Fibroblast of lung (primary cell): Measurements from ENCODE around the gene CDKAL1.

Experiments used
- EZH2 ChIP-seq: IDR thresholded peaks from 2 replicates; pipeline ENCODE4 v1.5.1; 2012; ENCODE audit warnings: low read length, control low read depth, mild to moderate bottlenecking; ENCODE audit errors: missing control alignments
- TF ChIP-seq, protein P1 (sequence below), 2 donors: IDR thresholded peaks in 1 of 2; conservative IDR thresholded peaks in 1 of 2; 1 replicate in 1 of 2; 2 replicates in 1 of 2; pipeline ENCODE4 v1.5.1; 2011 to 2012; ENCODE audit warnings: low read length in 2 of 2, control low read depth in 1 of 2, inconsistent platforms in 1 of 2, low read depth in 1 of 2, mild to moderate bottlenecking in 1 of 2

DNA sequence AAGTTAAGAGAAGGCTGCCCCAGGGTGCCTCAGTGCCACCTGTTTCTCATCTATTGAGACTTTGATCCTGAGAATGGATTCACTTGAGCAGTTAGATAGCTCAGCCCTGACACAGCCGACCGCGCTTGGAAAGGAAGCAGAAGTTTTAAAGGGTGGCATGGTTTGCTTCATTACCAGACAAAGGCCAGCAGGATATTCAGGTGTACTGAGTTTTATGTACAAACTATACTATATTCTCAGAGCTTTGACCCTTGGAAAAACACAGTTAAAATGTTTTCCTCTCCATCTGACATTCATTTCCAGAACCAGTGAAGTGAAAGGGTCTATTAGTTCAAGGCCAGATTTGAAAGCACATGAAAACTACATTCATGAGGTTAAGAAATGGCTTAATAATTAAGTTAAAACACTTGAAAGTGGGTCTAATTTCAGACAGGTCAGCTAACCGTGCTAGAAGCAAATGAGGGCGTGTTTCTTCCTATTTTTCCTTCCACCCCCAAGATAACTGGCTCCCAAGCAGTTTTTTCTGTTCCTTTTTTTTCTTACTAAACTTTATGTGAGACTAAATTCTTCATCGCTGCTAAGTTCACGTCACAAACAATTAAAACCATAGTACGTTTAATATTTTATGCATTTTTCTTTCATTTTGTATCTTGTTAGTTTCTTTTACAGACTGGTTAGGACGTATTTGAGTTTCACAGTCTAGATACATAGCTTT lies 674.0 kb downstream of the CDKAL1 start:
- no peak for TF ChIP-seq EZH2
- TF ChIP-seq, protein P1, sequence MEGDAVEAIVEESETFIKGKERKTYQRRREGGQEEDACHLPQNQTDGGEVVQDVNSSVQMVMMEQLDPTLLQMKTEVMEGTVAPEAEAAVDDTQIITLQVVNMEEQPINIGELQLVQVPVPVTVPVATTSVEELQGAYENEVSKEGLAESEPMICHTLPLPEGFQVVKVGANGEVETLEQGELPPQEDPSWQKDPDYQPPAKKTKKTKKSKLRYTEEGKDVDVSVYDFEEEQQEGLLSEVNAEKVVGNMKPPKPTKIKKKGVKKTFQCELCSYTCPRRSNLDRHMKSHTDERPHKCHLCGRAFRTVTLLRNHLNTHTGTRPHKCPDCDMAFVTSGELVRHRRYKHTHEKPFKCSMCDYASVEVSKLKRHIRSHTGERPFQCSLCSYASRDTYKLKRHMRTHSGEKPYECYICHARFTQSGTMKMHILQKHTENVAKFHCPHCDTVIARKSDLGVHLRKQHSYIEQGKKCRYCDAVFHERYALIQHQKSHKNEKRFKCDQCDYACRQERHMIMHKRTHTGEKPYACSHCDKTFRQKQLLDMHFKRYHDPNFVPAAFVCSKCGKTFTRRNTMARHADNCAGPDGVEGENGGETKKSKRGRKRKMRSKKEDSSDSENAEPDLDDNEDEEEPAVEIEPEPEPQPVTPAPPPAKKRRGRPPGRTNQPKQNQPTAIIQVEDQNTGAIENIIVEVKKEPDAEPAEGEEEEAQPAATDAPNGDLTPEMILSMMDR (conservative IDR thresholded peaks at IDR 0.05 in 1 of 2, IDR thresholded peaks at IDR 0.05 in 1 of 2; ENCODE audit: low read depth in 1 of 2, low read length in 2 of 2): no peak
